Activated CD4-positive, alpha-beta T cell treated with anti-CD3 and anti-CD28 coated beads, Interleukin-2, Interleukin-6, amounts not matched to agents 100 ng/mL and 50 ng/mL, durations not matched to agents 16 hours and 8 hours (primary cell): ENCODE data around the gene CCDC92.

Experiments
- DNase-seq: peaks from one replicate; pipeline ENCODE4 v3.0.0-alpha.2; 2020

CCDC92 gene

GRCh38 chr12:123973552-123974341 lies 1.1 kb upstream of the CCDC92 start:
- peak; percentile 18 for DNase-seq

GRCh38 chr12:123971770-123972456 lies 718 bp downstream of the CCDC92 start:
- peak; percentile 43 for DNase-seq

- DNase-seq, result no peak
Observed at GRCh38 chr12:123971449-123971769, 1.2 kb downstream of the CCDC92 start.

GRCh38 chr12:123967121-123967586 lies 5.5 kb downstream of the CCDC92 start:
- DNase-seq, result no peak

- DNase-seq, result no peak
Observed at GRCh38 chr12:123966596-123966995, 6.0 kb downstream of the CCDC92 start.

- DNase-seq, result no peak
Observed at GRCh38 chr12:123965382-123965781, 7.2 kb downstream of the CCDC92 start.

- DNase-seq, result no peak
Observed at GRCh38 chr12:123963821-123964220, 8.8 kb downstream of the CCDC92 start.

GRCh38 chr12:123962513-123962912 lies 10.1 kb downstream of the CCDC92 start:
- DNase-seq, result no peak

GRCh38 chr12:123961585-123962345 lies 10.9 kb downstream of the CCDC92 start:
- no peak for DNase-seq

- DNase-seq, result no peak
Observed at GRCh38 chr12:123960856-123961255, 11.8 kb downstream of the CCDC92 start.

GRCh38 chr12:123960029-123960735 lies 12.4 kb downstream of the CCDC92 start:
- no peak for DNase-seq

- no peak for DNase-seq
Observed at GRCh38 chr12:123958876-123959275, 13.8 kb downstream of the CCDC92 start.

- DNase-seq, result no peak
Observed at GRCh38 chr12:123958462-123958861, 14.2 kb downstream of the CCDC92 start.

GRCh38 chr12:123957196-123957595 lies 15.4 kb downstream of the CCDC92 start:
- DNase-seq, result no peak

- DNase-seq, result no peak
Observed at GRCh38 chr12:123956249-123956648, 16.4 kb downstream of the CCDC92 start.

- no peak for DNase-seq
Observed at GRCh38 chr12:123954647-123955350, 17.8 kb downstream of the CCDC92 start.

GRCh38 chr12:123952037-123952436 lies 20.6 kb downstream of the CCDC92 start:
- DNase-seq, result no peak

GRCh38 chr12:123951467-123951866 lies 21.2 kb downstream of the CCDC92 start:
- no peak for DNase-seq

GRCh38 chr12:123950476-123951349 lies 21.9 kb downstream of the CCDC92 start:
- no peak for DNase-seq

GRCh38 chr12:123949770-123950165 lies 22.9 kb downstream of the CCDC92 start:
- no peak for DNase-seq
